Upper lobe of right lung (tissue), 1 donor: Measurements from ENCODE around the gene HDLBP. TPM values are rescaled to one million over a fixed set of nuclear protein-coding genes. Genes with fewer than 3 reads are reported as not detected.

Experiments used
- ATAC-seq: fragments of 200-7000 bp; cut with Tn5 transposase; one replicate; pipeline ENCODE4 v1.9.1; 2020; ENCODE audit warnings: mild to moderate bottlenecking, moderate library complexity
- DNase-seq: peaks from one replicate; pipeline ENCODE4 v3.0.0-alpha.2; 2020
- H3K27ac ChIP-seq: fragments of 200-600 bp; one replicate; pipeline ENCODE4 v1.8.0; 2022
- H3K27me3 ChIP-seq: fragments of 200-600 bp; one replicate; pipeline ENCODE4 v1.8.0; 2022; ENCODE audit warnings: mild to moderate bottlenecking
- H3K36me3 ChIP-seq: fragments of 200-600 bp; one replicate; pipeline ENCODE4 v1.8.0; 2022
- H3K4me1 ChIP-seq: fragments of 200-600 bp; one replicate; pipeline ENCODE4 v1.8.0; 2022
- H3K4me3 ChIP-seq: fragments of 200-600 bp; one replicate; pipeline ENCODE4 v1.8.0; 2022; ENCODE audit warnings: mild to moderate bottlenecking
- H3K9me3 ChIP-seq: fragments of 200-600 bp; one replicate; pipeline ENCODE4 v1.8.0; 2022
- CTCF ChIP-seq: fragments of 200-600 bp; IDR thresholded peaks from one replicate; pipeline ENCODE4 v1.8.0; 2022; ENCODE audit warnings: antibody characterized with exemption
- intact Hi-C: fragments of 100-400 bp; cut with DNase I; formaldehyde crosslinking; loops from one replicate; pipeline ENCODE4 v1.11.0; 2022
- total RNA-seq: library from RNA; stranded (reverse); fragmentation: NEBNext Ultra II Directional; extraction: Animal tissue kit (Norgen Biotek cat#: 25700); gene quantifications from one replicate; pipeline ENCODE4 v1.2.1, GENCODE V29; 2021
- donor health status: DM: no; HTN: yes; CAD: no; lungs with severe emphysema.

HDLBP gene
- total RNA-seq, 1 donor from 2014 or later, result 444 TPM

- no peaks in the 10 kb centered on the region for H3K4me1 ChIP-seq
- no peak overlapping the region for H3K4me3 ChIP-seq
- no peak for TF ChIP-seq CTCF
- DNase-seq (no peak), ATAC-seq (peak; percentile 4)
- no peaks in the 10 kb centered on the region for H3K9me3 ChIP-seq
- H3K27me3 ChIP-seq, result no peaks in the 10 kb centered on the region
- intact Hi-C loops, result no loop called here
- H3K36me3 ChIP-seq, result no peaks in the 10 kb centered on the region
- no peak overlapping the region for H3K27ac ChIP-seq
Observed at GRCh38 chr2:241190291-241190981, 125.0 kb downstream of the HDLBP start.

- DNase-seq (no peak), ATAC-seq (no peak)
- Histone ChIP-seq H3K4me1 (no peaks in the 10 kb centered on the region), H3K9me3 (no peaks in the 10 kb centered on the region), H3K27ac (no peak overlapping the region), H3K4me3 (no peak overlapping the region), H3K36me3 (no peaks in the 10 kb centered on the region), H3K27me3 (no peaks in the 10 kb centered on the region)
- intact Hi-C loops, result no loop called here
- no peak for TF ChIP-seq CTCF
Observed at GRCh38 chr2:241189856-241190201, 125.6 kb downstream of the HDLBP start.

- no peak overlapping the region for H3K4me3 ChIP-seq
- H3K27ac ChIP-seq, result no peak overlapping the region
- ATAC-seq, result peak; percentile 6
- no peaks in the 10 kb centered on the region for H3K4me1 ChIP-seq
- DNase-seq, result no peak
- H3K36me3 ChIP-seq, result no peaks in the 10 kb centered on the region
- no peaks in the 10 kb centered on the region for H3K9me3 ChIP-seq
- no peak for TF ChIP-seq CTCF
- no peaks in the 10 kb centered on the region for H3K27me3 ChIP-seq
- intact Hi-C loops, result no loop called here
Observed at GRCh38 chr2:241189093-241189855, 126.2 kb downstream of the HDLBP start.

GRCh38 chr2:241188361-241189092, 126.9 kb downstream of the HDLBP start, which contains the start of gene ANO7:
ANO7 (plus strand) TSS chr2:241188677; CDS start chr2:241190064, 1,387 bp downstream.
- no peak for TF ChIP-seq CTCF
- ATAC-seq, result peak; percentile 48
- peak; percentile 64 for DNase-seq
- Histone ChIP-seq H3K9me3 (no peaks in the 10 kb centered on the region), H3K4me3 (no peak within 1 kb of the TSS), H3K27me3 (no peaks in the 10 kb centered on the region), H3K27ac (no peak within 1 kb of the TSS), H3K36me3 (peaks cover 5% of the 10 kb centered on the region), H3K4me1 (no peaks in the 10 kb centered on the region)
- intact Hi-C loops, result no loop called here

GRCh38 chr2:241187918-241188234, 127.6 kb downstream of the HDLBP start:
- TF ChIP-seq CTCF, result no peak
- Histone ChIP-seq H3K9me3 (no peaks in the 10 kb centered on the region), H3K36me3 (peaks cover 12% of the 10 kb centered on the region), H3K27me3 (no peaks in the 10 kb centered on the region), H3K4me3 (no peak overlapping the region), H3K4me1 (no peaks in the 10 kb centered on the region), H3K27ac (no peak overlapping the region)
- DNase-seq (no peak), ATAC-seq (no peak)
- intact Hi-C loops, result no loop called here
